HepG2 (cell line): ENCODE measurements around the gene MAST1. TPM values are rescaled to one million over a fixed set of nuclear protein-coding genes. Genes with fewer than 3 reads are reported as not detected.

ENCODE experiments used
- ATAC-seq: fragments of 200-7000 bp; cut with Tn5 transposase; 3 replicates; pipeline ENCODE4 v1.9.1; 2020; ENCODE audit warnings: mild to moderate bottlenecking, moderate library complexity
- BruUV-seq: library from RNA; stranded (reverse); fragments of 400-500 nt; replicated peaks from 2 replicates; lab custom pipeline; 2021; lab: Mats Ljungman, UMichigan
- CTCF ChIA-PET: fragments of 300-600 bp; formaldehyde crosslinking; extraction: SDS; loops from one replicate; lab custom pipeline; 2021; ENCODE audit warnings: low total read pairs, inconsistent platforms, low intra/inter-chr PET ratio; lab: Yijun Ruan, JAX
- POLR2A ChIA-PET: fragments of 350-600 bp; sonication (Branson Sonifier 250); formaldehyde crosslinking; loops from one replicate; lab custom pipeline; 2020; ENCODE audit warnings: antibody characterized with exemption, inconsistent platforms; lab: Yijun Ruan, JAX
- DNase-seq: peaks from one replicate; pipeline ENCODE4 v3.0.0-alpha.2; 2015; ENCODE audit warnings: low spot score
- FAIRE-seq: peaks from 3 replicates; lab custom pipeline; 2011; peaks lifted over from hg19 to GRCh38; lab: Jason Lieb, UNC
- H2AFZ ChIP-seq: one replicate; pipeline ENCODE4 v1.6.1; 2011; ENCODE audit warnings: low read length, inconsistent platforms
- H3K27ac ChIP-seq: fragments of 300-600 bp; 3 replicates; pipeline ENCODE4 v1.8.0; 2011; ENCODE audit warnings: mixed run types, mild to moderate bottlenecking, mixed read lengths, low read length, inconsistent platforms; ENCODE audit not compliant: insufficient read depth; ENCODE audit errors: extremely low read length
- H3K27me3 ChIP-seq, 2 experiments: fragments of 200-600 bp in 1 of 2; 2 replicates in 1 of 2; 3 replicates in 1 of 2; pipeline versions ENCODE4 v1.6.0 to v1.8.0; 2011; ENCODE audit warnings: low read length in 2 of 2, mild to moderate bottlenecking in 2 of 2, moderate library complexity in 2 of 2, inconsistent platforms in 1 of 2; ENCODE audit not compliant: insufficient read depth in 2 of 2, control insufficient read depth in 1 of 2
- H3K36me3 ChIP-seq, 2 experiments: fragments of 200-600 bp in 1 of 2; replicated peaks in 1 of 2; 2 replicates in 1 of 2; 3 replicates in 1 of 2; pipeline versions ENCODE4 v1.5.1 to v1.8.0; 2011; ENCODE audit warnings: low read length in 2 of 2, inconsistent platforms in 1 of 2; ENCODE audit not compliant: insufficient read depth in 2 of 2, control insufficient read depth in 1 of 2
- H3K4me1 ChIP-seq: 2 replicates; pipeline ENCODE4 v1.5.1; 2012; ENCODE audit warnings: low read length, inconsistent platforms; ENCODE audit not compliant: insufficient read depth
- H3K4me2 ChIP-seq: 2 replicates; pipeline ENCODE4 v1.6.0; 2011; ENCODE audit warnings: low read depth, low read length, inconsistent platforms
- H3K4me3 ChIP-seq, 3 experiments: fragments of 200-600 bp in 1 of 3; sonication (generic), shearing (Covaris generic) in 1 of 3; replicated peaks in 1 of 3; 2 replicates each; pipeline ENCODE4 v1.5.1; 2011 to 2016; ENCODE audit warnings: low read length in 3 of 3, inconsistent platforms in 2 of 3, low read depth in 2 of 3, mild to moderate bottlenecking in 2 of 3, control low read depth in 1 of 3, mixed read lengths in 1 of 3; ENCODE audit not compliant: insufficient read depth in 1 of 3
- H3K79me2 ChIP-seq: one replicate; pipeline ENCODE4 v1.6.1; 2011; ENCODE audit warnings: low read length, inconsistent platforms; ENCODE audit not compliant: insufficient read depth
- H3K9ac ChIP-seq: 2 replicates; pipeline ENCODE4 v1.6.0; 2011; ENCODE audit warnings: mild to moderate bottlenecking, low read depth, low read length, inconsistent platforms; ENCODE audit not compliant: insufficient read depth
- H3K9me3 ChIP-seq: 2 replicates; pipeline ENCODE4 v1.5.1; 2012; ENCODE audit warnings: mild to moderate bottlenecking, low read length
- H4K20me1 ChIP-seq: 2 replicates; pipeline ENCODE4 v1.6.0; 2011; ENCODE audit warnings: inconsistent platforms, mild to moderate bottlenecking, low read length, moderate library complexity; ENCODE audit not compliant: insufficient read depth
- EP300 ChIP-seq, 3 experiments: sonication (generic) in 1 of 3; formaldehyde crosslinking in 1 of 3; IDR thresholded peaks; 2 replicates each; pipeline versions ENCODE4 v1.5.1 to v1.6.1; 2011 to 2020; ENCODE audit warnings: low read depth in 2 of 3, low read length in 2 of 3, borderline replicate concordance in 1 of 3, improper control_type of control experiment in 1 of 3, mild to moderate bottlenecking in 1 of 3, missing genetic modification reagents in 1 of 3, moderate library complexity in 1 of 3
- RXRA ChIP-seq: sonication (generic); formaldehyde crosslinking; IDR thresholded peaks from 2 replicates; pipeline ENCODE4 v1.5.1; 2020; ENCODE audit warnings: missing genetic modification reagents
- SMAD9 ChIP-seq: sonication (generic); formaldehyde crosslinking; IDR thresholded peaks from 2 replicates; pipeline ENCODE4 v1.5.1; 2020; ENCODE audit warnings: mild to moderate bottlenecking, missing genetic modification reagents
- THYN1 ChIP-seq: sonication (generic); formaldehyde crosslinking; IDR thresholded peaks from 2 replicates; pipeline ENCODE4 v1.8.1; 2023; ENCODE audit warnings: low read depth, mild to moderate bottlenecking, moderate library complexity, missing genetic modification reagents, borderline replicate concordance
- ZNF30 ChIP-seq: sonication (generic); formaldehyde crosslinking; IDR thresholded peaks from 2 replicates; pipeline ENCODE4 v1.5.0; 2020; ENCODE audit warnings: mild to moderate bottlenecking, missing genetic modification reagents
- ZNF383 ChIP-seq: sonication (generic); formaldehyde crosslinking; IDR thresholded peaks from 2 replicates; pipeline ENCODE4 v1.4.0; 2020; ENCODE audit warnings: missing genetic modification reagents, mild to moderate bottlenecking, borderline replicate concordance
- WGBS: methylation state at CpG from one replicate; pipeline ENCODE4 v1.1.6; 2017; ENCODE audit warnings: low lambda C conversion rate; 5-methylcytosine and 5-hydroxymethylcytosine counted together
- in situ Hi-C: cut with HindIII; loops from 2 replicates; pipeline ENCODE4 v1.10.0; 2017; ENCODE audit warnings: low pct_unique_long_range_greater_than_20kb; ENCODE audit not compliant: extremely low pct_ligation_motif_present
- intact Hi-C: fragments of 100-400 bp; cut with micrococcal nuclease; formaldehyde crosslinking; loops from one replicate; pipeline ENCODE4 v1.10.0; 2022; ENCODE audit not compliant: unreplicated experiment
- polyA plus RNA-seq, 8 experiments: library from polyadenylated mRNA; depleted of rRNA in 3 of 8; stranded (reverse) in 7 of 8; unstranded in 1 of 8; fragments of >200 nt; fragmentation: Illumina TruSeq in 4 of 8; extraction: Trizol in 4 of 8; gene quantifications; 2 replicates each; pipeline versions ENCODE4 v1.2.1 to v1.2.3, GENCODE V29; 2011 to 2016; ENCODE audit warnings: low read depth in 4 of 8, missing spikeins in 1 of 8, mixed read lengths in 1 of 8; ENCODE audit not compliant: insufficient read depth in 1 of 8
- total RNA-seq, 5 experiments: library from RNA; depleted of rRNA; stranded (reverse); fragments of >200 nt; fragmentation: Illumina TruSeq; extraction: Trizol; gene quantifications; 2 replicates each; pipeline ENCODE4 v1.2.3, GENCODE V29; 2016; ENCODE audit warnings: low read depth in 1 of 5
- TF ChIP-seq, protein P1 (sequence below): sonication (generic); formaldehyde crosslinking; IDR thresholded peaks from 2 replicates; pipeline ENCODE4 v1.4.0; 2020; ENCODE audit warnings: missing genetic modification reagents, mild to moderate bottlenecking, borderline replicate concordance
- TF ChIP-seq, protein P2 (sequence below): sonication (generic); formaldehyde crosslinking; IDR thresholded peaks from 2 replicates; pipeline ENCODE4 v1.4.0; 2020; ENCODE audit warnings: mild to moderate bottlenecking, missing genetic modification reagents

The MAST1 gene
- total and polyA plus RNA-seq, 2 of the 13 experiments (the other 11 are each of a cell fraction or from before 2014, with no cell fraction given), result 0.73 to 4.7 TPM

DNA sequence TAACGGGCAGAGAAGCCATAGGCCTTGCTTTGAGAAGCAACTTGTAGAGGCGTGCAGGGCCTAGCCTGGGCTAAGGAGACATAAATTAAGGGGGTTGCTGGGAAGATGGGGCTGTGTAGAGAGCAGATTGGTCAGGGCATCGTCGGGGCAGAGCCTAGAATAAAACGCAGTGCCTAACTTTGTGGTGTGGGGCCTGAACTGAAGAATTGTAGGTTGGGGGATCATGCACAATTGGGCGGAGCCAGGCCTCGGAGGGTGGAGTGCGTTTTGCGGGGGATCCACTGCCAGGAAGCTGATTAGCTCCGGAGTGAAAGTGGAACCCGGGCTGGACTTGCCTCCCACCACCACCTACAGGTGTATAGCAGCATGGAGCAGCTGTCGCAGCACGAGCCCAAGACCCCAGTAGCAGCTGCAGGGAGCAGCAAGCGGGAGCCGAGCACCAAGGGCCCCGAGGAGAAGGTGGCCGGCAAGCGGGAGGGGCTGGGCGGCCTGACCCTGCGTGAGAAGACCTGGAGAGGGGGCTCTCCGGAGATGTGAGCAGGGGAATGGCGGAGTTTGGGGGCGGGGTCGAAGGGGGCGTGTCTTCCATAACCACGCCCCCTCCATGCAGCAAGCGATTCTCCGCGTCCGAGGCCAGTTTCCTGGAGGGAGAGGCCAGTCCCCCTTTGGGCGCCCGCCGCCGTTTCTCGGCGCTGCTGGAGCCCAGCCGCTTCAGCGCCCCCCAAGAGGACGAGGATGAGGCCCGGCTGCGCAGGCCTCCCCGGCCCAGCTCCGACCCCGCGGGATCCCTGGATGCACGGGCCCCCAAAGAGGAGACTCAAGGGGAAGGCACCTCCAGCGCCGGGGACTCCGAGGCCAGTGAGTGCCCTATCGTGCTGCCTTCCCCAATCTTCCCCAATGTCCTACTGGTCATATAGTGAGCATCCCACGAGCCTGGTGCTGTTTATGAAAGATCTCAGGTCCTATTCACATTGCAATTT lies 29.1 kb downstream of the MAST1 start:
- intact Hi-C loops (no loop called here), in situ Hi-C loops (no loop called here)
- Histone ChIP-seq H3K27ac (no peak overlapping the region), H3K9ac (no peak overlapping the region), H3K4me2 (no peak overlapping the region), H3K4me3 (no peak overlapping the region), H3K9me3 (no peaks in the 10 kb centered on the region), H4K20me1 (no peaks in the 10 kb centered on the region), H3K27me3 (no peaks in the 10 kb centered on the region), H3K4me1 (peaks cover 19% of the 10 kb centered on the region), H2AFZ (no peak overlapping the region), H3K79me2 (no peaks in the 10 kb centered on the region), H3K36me3 (no peaks in the 10 kb centered on the region)
- ATAC-seq (no peak), FAIRE-seq (no peak), DNase-seq (no peak)
- ChIA-PET POLR2A (no interaction called here), CTCF (no interaction called here)
- 95% methylated on average over 36 of the region's 51 CpGs for WGBS
- TF ChIP-seq RXRA (no peak), THYN1 (CRISPR knock-in tag) (no peak), ZNF30 (CRISPR knock-in tag) (no peak), EP300 (IDR thresholded peaks at IDR 0.05; ENCODE audit: low read depth in 2 of 2, low read length in 2 of 2) (no peak), EP300 (CRISPR knock-in tag; IDR thresholded peaks at IDR 0.05; ENCODE audit: borderline replicate concordance) (no peak), ZNF383 (CRISPR knock-in tag) (no peak), SMAD9 (CRISPR knock-in tag) (no peak)
- TF ChIP-seq, protein P1, sequence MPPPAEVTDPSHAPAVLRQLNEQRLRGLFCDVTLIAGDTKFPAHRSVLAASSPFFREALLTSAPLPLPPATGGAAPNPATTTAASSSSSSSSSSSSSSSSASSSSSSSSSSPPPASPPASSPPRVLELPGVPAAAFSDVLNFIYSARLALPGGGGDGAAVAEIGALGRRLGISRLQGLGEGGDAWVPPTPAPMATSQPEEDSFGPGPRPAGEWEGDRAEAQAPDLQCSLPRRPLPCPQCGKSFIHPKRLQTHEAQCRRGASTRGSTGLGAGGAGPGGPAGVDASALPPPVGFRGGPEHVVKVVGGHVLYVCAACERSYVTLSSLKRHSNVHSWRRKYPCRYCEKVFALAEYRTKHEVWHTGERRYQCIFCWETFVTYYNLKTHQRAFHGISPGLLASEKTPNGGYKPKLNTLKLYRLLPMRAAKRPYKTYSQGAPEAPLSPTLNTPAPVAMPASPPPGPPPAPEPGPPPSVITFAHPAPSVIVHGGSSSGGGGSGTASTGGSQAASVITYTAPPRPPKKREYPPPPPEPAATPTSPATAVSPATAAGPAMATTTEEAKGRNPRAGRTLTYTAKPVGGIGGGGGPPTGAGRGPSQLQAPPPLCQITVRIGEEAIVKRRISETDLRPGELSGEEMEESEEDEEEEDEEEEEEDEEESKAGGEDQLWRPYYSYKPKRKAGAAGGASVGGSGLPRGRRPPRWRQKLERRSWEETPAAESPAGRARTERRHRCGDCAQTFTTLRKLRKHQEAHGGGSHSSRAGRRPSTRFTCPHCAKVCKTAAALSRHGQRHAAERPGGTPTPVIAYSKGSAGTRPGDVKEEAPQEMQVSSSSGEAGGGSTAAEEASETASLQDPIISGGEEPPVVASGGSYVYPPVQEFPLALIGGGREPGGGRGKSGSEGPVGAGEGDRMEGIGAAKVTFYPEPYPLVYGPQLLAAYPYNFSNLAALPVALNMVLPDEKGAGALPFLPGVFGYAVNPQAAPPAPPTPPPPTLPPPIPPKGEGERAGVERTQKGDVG (CRISPR knock-in tag), result no peak
- TF ChIP-seq, protein P2, sequence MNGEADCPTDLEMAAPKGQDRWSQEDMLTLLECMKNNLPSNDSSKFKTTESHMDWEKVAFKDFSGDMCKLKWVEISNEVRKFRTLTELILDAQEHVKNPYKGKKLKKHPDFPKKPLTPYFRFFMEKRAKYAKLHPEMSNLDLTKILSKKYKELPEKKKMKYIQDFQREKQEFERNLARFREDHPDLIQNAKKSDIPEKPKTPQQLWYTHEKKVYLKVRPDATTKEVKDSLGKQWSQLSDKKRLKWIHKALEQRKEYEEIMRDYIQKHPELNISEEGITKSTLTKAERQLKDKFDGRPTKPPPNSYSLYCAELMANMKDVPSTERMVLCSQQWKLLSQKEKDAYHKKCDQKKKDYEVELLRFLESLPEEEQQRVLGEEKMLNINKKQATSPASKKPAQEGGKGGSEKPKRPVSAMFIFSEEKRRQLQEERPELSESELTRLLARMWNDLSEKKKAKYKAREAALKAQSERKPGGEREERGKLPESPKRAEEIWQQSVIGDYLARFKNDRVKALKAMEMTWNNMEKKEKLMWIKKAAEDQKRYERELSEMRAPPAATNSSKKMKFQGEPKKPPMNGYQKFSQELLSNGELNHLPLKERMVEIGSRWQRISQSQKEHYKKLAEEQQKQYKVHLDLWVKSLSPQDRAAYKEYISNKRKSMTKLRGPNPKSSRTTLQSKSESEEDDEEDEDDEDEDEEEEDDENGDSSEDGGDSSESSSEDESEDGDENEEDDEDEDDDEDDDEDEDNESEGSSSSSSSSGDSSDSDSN (CRISPR knock-in tag), result no peak
- no TSS peak for BruUV-seq
